Ishikawa (cell line): Measurements from ENCODE around the gene PEA15.

Source experiments
- CREB1 ChIP-seq: IDR thresholded peaks from 2 replicates; pipeline ENCODE4 v1.6.1; 2012; ENCODE audit warnings: low read depth
- EP300 ChIP-seq: IDR thresholded peaks from 2 replicates; pipeline ENCODE4 v1.6.1; 2012; ENCODE audit warnings: borderline replicate concordance

DNA sequence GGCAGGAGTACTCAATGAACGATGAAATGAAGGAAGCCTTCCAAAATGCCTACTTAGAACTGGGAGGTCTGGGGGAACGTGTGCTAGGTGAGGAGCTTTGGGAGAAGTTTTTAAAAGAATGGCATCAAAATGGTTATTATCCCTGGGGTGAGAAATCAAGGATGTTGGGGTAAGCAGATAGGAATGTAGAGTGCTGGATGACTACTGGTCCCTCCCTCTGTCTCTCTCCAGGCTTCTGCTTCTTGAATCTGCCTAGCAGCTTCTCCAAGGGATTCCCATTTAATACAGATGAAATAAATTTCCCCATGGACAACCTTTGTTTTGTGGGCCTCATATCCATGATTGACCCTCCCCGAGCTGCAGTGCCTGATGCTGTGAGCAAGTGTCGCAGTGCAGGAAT is 33.8 kb upstream of the PEA15 start:
- TF ChIP-seq EP300 (no peak), CREB1 (no peak)
